Spinal cord (tissue), 10 donors: ENCODE data around the gene ACTG1. TPM values are rescaled to one million over a fixed set of nuclear protein-coding genes. Genes with fewer than 3 reads are reported as not detected.

Source experiments
- DNase-seq, 6 donors: peaks; one replicate each; pipeline versions ENCODE4 v3.0.0 to v3.0.0-alpha.2; 2013 to 2015; ENCODE audit warnings: low spot score in 6 of 6, low read depth in 4 of 6
- H3K27ac ChIP-seq: one replicate; pipeline ENCODE4 v1.5.1; 2013; ENCODE audit warnings: low read depth, low read length, control low read depth
- H3K27me3 ChIP-seq: one replicate; pipeline ENCODE4 v1.6.1; 2013; ENCODE audit warnings: low read length; ENCODE audit not compliant: control insufficient read depth, insufficient read depth
- H3K36me3 ChIP-seq: one replicate; pipeline ENCODE4 v1.6.1; 2013; ENCODE audit warnings: low read length; ENCODE audit not compliant: control insufficient read depth, insufficient read depth
- H3K4me1 ChIP-seq: one replicate; pipeline ENCODE4 v1.6.1; 2013; ENCODE audit warnings: low read length; ENCODE audit not compliant: control insufficient read depth, insufficient read depth
- H3K4me3 ChIP-seq: one replicate; pipeline ENCODE4 v1.5.1; 2013; ENCODE audit warnings: low read depth, low read length, control low read depth
- H3K9me3 ChIP-seq: one replicate; pipeline ENCODE4 v1.6.1; 2013; ENCODE audit warnings: low read length; ENCODE audit not compliant: control insufficient read depth, insufficient read depth
- WGBS: methylation state at CpG from one replicate; pipeline ENCODE4 v1.1.5; 2013; ENCODE audit warnings: missing lambda C conversion rate; ENCODE audit not compliant: insufficient coverage; 5-methylcytosine and 5-hydroxymethylcytosine counted together
- polyA plus RNA-seq, 2 donors: library from polyadenylated mRNA; unstranded; fragments of 120-200 nt; gene quantifications; one replicate each; pipeline ENCODE4 v1.2.1, GENCODE V29; 2013; ENCODE audit not compliant: insufficient read length in 2 of 2
- total RNA-seq, 2 donors: library from RNA; depleted of rRNA in 1 of 2; stranded (reverse); fragments of 120-200 nt in 1 of 2; fragments of >200 nt in 1 of 2; gene quantifications; one replicate each; pipeline versions ENCODE4 v1.2.3 to v1.2.4, GENCODE V29; 2013 to 2014
- donor health status: healthy.

The ACTG1 gene
- total and polyA plus RNA-seq, 4 donors = 1,777 to 3,460 (median 3,019) TPM

DNA sequence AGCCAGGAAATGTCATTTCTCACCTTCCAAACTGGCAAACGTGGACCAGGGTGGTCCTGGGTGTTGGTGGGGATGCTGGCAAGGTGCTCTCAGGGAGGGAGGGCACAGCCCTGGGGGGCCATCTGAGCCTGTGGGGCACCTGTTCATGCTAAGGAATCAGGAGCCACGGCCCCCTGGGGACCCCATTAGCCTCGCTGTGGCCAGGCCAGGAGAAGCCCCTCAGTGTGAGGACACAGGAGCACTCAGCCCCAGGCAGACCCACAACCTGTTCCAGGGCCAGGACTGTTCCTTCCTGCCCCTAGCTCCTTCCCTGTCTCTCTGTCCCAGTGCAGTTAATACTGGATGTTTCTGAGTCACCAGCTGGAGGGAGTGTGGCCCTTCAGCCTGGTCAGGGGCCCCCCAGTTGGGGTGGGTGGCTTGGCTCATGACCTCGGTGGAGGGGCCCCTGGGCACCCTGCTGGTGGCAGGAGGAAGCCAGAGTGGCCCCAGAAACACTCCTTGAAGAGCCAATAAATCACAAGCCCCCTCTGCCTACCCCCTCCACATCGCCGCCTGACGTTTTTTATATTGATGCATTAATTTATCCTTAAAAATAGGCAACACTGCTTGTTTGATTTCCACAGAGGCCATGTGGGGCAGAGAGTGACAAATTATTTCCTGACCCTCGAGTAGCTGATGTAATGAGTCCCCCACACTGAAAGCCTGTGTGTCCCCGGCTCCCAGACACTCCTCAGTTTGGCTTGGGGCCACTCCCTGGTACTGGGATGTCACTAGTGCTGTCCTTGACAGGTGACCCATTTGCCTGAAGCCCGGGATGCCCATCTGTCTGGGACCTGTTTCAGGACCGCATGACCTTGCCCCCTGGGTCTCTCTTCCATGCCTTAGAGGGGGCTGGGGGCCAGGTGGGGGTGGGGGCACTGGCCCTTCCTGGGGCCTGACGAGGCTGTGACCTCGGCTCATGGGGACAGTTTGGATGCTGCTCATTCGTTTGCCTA lies 22.3 kb downstream of the ACTG1 start:
- no peak overlapping the region for H3K4me3 ChIP-seq
- no peak for DNase-seq
- 42% methylated on average over 11 of the region's 14 CpGs for WGBS
- no peaks in the 10 kb centered on the region for H3K27me3 ChIP-seq
- H3K9me3 ChIP-seq = no peaks in the 10 kb centered on the region
- H3K27ac ChIP-seq = no peak overlapping the region
- no peaks in the 10 kb centered on the region for H3K36me3 ChIP-seq
- H3K4me1 ChIP-seq = peaks cover 50% of the 10 kb centered on the region

DNA sequence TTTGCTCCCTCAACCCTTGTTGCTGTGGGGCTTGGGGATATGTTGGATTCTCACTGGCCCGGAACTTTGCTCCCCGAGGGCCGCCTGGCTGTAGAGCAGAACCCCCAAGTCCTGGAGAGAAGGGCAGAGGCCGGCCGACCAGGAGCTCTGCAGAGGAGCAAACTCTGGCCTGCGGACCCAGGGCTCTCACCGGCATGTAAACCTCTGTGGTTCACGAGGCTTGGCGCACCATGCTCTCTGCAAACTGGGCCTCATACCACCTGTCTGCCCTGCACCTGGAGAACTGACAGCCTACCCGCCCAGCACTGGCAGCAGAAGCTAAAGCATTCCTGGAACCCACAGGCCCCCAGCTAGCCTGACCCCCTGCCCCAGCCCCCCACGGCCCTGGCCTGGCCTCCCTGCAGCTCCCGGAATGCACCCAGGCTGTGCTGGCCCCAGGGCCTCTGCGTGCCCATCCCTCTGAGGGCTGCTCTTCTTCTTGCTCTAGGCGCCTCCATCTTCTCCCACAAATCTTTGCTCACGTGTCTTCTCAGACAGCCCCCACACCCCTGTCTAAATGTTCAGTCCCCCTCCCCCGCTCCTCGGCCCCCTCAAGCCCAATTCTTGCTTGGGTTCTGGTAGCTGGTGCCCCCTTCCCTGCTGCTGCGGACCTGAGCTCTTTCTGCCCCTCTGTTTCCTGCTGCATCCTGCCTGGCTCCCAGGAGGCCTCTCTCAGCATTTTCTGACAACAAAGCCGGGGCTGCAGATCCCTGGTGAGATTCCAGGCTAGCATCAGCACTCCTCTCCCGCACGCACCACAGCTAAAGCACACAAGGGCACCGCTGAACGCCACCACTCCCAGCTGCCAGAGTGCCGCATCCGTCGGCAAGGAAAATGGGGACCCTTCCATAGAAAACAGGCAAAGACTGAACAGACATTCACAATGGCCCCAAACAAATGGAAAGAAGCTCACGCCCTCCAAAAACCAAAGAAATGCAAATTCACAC lies 23.3 kb downstream of the ACTG1 start:
- H3K9me3 ChIP-seq = no peaks in the 10 kb centered on the region
- no peak overlapping the region for H3K4me3 ChIP-seq
- no peak overlapping the region for H3K27ac ChIP-seq
- DNase-seq = peak in 2 of 6 donors; percentile 49 to 82
- H3K27me3 ChIP-seq = no peaks in the 10 kb centered on the region
- H3K36me3 ChIP-seq = no peaks in the 10 kb centered on the region
- H3K4me1 ChIP-seq = peaks cover 51% of the 10 kb centered on the region
- 37% methylated on average over 26 of the region's 27 CpGs for WGBS

DNA sequence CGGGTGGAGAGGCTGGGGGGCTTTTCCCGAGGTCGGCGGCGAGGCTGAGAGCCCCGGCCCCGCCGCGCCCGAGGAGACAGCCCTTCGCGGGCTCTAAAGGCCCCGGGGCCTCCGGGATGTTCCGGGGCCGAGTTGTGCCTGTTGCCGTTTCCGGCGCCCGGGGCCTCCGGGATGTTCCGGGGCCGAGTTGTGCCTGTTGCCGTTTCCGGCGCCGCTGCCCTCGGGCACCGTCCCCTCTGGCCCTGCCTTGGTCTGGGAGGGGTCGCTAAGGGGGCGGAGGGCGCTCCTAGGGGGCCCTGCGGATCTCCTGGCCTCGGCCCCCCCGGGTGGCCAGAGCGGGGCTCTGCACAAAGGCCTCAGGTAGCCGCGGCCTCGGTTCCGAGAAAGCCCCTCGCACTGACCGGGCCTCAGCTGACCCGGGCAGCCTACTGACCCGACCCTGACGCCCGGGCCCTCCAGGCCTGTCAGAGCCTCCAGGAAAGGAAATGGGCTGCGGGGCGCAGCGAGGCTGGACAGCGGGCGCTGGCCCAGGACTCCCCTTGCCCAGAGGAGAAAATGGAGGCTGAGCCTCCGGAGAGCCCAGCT lies 24.2 kb downstream of the ACTG1 start:
- no peak for DNase-seq
- Histone ChIP-seq H3K27ac (peak overlapping the region; percentile 47), H3K4me3 (peak overlapping the region; percentile 35), H3K4me1 (peaks cover 59% of the 10 kb centered on the region), H3K27me3 (no peaks in the 10 kb centered on the region), H3K9me3 (no peaks in the 10 kb centered on the region), H3K36me3 (no peaks in the 10 kb centered on the region)
- 13% methylated on average over 44 of the region's 52 CpGs for WGBS

DNA sequence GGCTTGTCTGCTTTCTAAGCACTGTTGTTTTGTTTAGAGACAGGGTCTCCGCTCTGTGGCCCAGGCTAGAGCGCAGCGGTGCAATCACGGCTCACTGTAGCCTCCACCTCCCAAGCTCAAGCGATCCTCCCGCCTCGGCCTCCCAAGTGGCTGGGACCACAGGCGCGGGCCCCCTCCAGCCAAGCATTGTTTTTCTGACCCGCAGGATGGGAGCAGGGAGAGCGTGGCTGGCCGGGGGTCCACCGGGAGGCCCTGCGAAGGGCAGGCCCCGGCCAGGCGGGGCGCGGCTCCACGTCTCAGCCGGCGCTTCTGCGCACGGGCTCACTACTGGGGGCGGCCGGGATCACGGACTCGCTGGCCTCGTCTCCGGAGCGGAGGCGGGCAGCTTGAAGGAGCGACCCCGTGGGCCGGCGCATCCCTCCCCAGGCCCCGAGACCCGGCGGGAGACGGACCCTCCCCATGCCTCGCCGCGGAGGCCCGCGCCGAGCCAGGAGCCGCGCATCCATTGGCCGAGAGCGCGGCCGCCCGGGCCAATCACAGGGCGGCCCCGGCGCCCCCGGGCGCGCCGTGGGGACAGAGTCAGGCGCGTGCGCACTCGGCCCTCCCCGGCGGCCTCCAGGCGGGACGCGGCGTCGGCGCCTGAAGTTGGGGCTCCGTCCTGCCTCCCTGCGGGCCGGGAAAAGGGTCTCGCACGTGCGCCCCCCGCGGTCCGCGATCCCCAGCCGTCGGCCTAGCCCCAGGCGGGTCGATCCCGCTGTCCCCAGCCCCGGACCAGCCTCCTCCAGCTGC lies 24.9 kb downstream of the ACTG1 start:
- peaks cover 66% of the 10 kb centered on the region for H3K4me1 ChIP-seq
- 2% methylated on average over 80 of the region's 87 CpGs for WGBS
- H3K36me3 ChIP-seq = no peaks in the 10 kb centered on the region
- H3K9me3 ChIP-seq = no peaks in the 10 kb centered on the region
- H3K27ac ChIP-seq = peak overlapping the region; percentile 47
- peak in 4 of 6 donors; percentile 63 to 95 (median 86) for DNase-seq
- peak overlapping the region; percentile 35 for H3K4me3 ChIP-seq
- no peaks in the 10 kb centered on the region for H3K27me3 ChIP-seq

DNA sequence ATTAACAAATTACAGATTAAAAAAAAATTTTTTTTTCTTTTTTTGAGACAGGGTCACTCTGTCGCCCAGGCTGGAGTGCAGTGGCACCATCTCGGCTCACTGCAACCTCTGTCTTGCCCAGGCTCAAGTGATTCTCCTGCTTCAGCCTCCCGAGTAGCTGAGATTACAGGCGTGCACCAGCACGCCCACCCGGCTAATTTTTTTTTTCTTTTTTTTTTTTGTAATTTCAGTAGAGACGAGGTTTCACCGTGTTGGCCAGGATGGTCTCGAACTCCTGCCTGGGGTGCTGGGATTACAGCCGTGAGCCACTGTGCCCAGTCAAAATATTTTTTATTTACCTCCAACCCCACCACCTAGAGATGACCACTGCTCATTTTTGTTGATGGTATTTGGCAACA lies 25.5 kb downstream of the ACTG1 start:
- Histone ChIP-seq H3K27ac (no peak overlapping the region), H3K36me3 (no peaks in the 10 kb centered on the region), H3K9me3 (no peaks in the 10 kb centered on the region), H3K4me1 (peaks cover 70% of the 10 kb centered on the region), H3K4me3 (peak overlapping the region; percentile 28), H3K27me3 (no peaks in the 10 kb centered on the region)
- WGBS = 94% methylated on average over 6 of the region's 10 CpGs
- DNase-seq = no peak

DNA sequence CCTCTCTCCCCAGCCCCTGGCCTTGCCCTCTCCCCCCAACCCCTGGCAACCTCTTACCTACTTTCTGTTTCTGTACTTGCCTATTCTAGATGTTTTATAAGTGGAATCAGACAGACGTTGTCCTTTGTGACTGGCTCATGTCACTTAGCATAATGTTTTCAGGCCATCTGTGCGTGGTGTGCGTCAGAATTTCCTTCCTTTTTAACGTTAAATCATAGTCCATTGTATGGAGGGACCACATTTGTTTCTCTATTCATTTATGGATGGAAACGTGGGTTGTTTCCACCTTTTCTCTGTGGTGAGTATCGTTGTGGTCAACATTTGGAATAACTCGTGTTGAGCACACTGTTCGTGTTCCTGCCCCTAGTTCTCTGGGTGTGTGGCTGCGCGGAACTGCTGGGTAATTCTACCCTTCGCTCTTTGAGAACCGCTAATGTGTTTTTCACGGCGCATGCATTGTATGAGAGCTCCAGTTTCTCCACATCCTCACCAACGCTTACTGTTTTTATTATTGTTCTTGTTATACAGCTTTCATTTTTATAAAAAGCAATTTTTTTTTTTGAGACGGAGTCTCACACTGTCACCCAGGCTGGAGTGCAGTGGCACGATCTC lies 26.3 kb downstream of the ACTG1 start:
- Histone ChIP-seq H3K4me1 (peaks cover 70% of the 10 kb centered on the region), H3K4me3 (no peak overlapping the region), H3K27me3 (no peaks in the 10 kb centered on the region), H3K9me3 (no peaks in the 10 kb centered on the region), H3K36me3 (no peaks in the 10 kb centered on the region), H3K27ac (no peak overlapping the region)
- no peak for DNase-seq
- WGBS = 51% methylated on average over 8 of the region's 17 CpGs

DNA sequence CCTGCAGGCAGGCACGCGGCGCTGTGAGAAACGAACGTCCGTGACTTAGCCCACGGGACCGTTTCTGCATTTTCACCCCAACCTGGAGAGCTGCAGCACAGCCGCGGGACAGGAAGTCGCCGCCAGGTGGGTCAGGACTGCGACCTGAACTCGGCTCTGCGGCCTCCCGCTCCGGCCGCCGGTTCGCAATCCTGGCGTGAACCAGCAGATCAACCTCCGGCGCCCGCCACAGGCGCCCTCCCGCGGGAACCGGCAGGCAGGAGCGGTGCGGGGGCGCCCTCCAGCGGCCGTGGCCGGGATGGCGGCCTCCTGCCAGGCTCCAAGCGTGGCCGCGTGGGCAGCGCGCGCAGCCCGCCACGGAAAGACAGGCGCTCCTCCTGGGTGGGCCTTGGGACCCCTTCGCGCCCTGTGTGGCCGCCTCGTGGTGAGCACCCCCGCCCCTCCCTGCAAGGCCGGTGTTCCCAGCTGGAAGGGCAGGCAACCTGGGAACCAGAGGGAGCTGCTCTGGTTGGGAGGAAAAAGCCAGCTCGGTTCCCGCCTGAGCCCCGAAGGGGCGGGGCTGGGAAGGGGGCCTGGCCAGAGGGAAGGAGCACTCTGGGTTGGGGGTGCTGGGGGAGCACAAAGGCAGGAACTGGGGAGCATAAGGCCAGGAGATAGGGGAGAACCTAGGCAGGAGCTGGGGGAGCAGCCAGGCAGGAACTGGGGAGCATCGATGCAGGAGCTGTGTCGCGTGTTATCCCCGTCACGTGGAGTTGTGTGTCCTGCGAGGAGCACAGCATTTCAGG lies 28.2 kb downstream of the ACTG1 start:
- Histone ChIP-seq H3K36me3 (no peaks in the 10 kb centered on the region), H3K27ac (no peak overlapping the region), H3K9me3 (no peaks in the 10 kb centered on the region), H3K4me1 (peaks cover 71% of the 10 kb centered on the region), H3K4me3 (peak overlapping the region; percentile 35), H3K27me3 (peaks cover 5% of the 10 kb centered on the region)
- peak in 4 of 6 donors; percentile 77 to 95 (median 88) for DNase-seq
- WGBS = 5% methylated on average over 60 of the region's 60 CpGs

DNA sequence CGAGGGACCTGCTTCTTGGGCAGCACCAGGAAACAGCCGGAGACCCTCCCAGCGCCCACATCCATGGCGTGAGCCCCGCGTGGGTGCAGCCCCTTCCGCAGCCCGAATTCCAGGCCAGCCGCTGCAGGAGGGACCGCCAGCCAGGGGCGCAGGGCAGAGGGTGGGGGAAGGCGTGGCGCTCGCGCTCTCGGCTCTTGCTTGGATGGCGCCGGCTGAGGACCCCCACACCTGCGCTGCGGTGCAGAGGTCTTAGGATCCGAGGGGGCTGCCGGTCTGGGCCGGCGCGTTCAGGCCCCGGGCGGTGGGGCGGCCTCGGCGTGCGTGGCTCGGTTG lies 28.8 kb downstream of the ACTG1 start:
- H3K4me3 ChIP-seq = peak overlapping the region; percentile 35
- no peak overlapping the region for H3K27ac ChIP-seq

More for the DNA sequence above, 28.8 kb downstream of the ACTG1 start:
- H3K9me3 ChIP-seq = no peaks in the 10 kb centered on the region
- no peaks in the 10 kb centered on the region for H3K36me3 ChIP-seq
- whole genome bisulfite sequencing = 8% methylated on average over 32 of the region's 32 CpGs
- H3K4me1 ChIP-seq = peaks cover 66% of the 10 kb centered on the region
- peaks cover 5% of the 10 kb centered on the region for H3K27me3 ChIP-seq
- DNase-seq = no peak
